Measurements from ENCODE around the gene PCGF6.

DNA sequence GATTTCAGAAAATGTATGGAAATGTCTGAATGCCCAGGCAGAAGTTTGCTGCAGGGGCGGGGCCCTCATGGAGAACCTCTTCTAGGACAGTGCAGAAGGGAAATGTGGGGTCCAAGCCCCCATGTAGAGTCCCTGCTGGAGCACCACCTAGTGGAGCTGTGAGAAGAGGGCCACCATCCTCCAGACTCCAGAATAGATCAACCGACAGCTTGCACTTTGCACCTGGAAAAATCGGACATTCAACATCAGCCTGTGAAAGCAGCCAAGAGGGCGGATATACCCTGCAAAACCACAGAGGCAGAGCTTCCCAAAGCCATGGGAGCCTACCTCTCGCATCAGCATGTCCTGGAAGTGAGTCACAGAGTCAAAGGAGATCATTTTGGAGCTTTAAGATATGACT is 91.0 kb downstream of the PCGF6 start:
- TF ChIP-seq, protein P1, sequence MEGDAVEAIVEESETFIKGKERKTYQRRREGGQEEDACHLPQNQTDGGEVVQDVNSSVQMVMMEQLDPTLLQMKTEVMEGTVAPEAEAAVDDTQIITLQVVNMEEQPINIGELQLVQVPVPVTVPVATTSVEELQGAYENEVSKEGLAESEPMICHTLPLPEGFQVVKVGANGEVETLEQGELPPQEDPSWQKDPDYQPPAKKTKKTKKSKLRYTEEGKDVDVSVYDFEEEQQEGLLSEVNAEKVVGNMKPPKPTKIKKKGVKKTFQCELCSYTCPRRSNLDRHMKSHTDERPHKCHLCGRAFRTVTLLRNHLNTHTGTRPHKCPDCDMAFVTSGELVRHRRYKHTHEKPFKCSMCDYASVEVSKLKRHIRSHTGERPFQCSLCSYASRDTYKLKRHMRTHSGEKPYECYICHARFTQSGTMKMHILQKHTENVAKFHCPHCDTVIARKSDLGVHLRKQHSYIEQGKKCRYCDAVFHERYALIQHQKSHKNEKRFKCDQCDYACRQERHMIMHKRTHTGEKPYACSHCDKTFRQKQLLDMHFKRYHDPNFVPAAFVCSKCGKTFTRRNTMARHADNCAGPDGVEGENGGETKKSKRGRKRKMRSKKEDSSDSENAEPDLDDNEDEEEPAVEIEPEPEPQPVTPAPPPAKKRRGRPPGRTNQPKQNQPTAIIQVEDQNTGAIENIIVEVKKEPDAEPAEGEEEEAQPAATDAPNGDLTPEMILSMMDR (optimal IDR thresholded peaks at IDR 0.05 in 1 of 3, IDR thresholded peaks at IDR 0.05 in 1 of 3, conservative IDR thresholded peaks at IDR 0.05 in 1 of 3; ENCODE audit: extremely low read depth in 1 of 3, insufficient read depth in 2 of 3, low read length in 3 of 3): no peak
- TF ChIP-seq EZH2 (IDR thresholded peaks at IDR 0.05; ENCODE audit: low read length): no peak

Data from keratinocyte (primary cell).